Measurements from ENCODE around the gene GOLIM4.
"Not testable (repeated sequence)": the region's sequence is repeated elsewhere in the genome, so short reads cannot be mapped to it uniquely, and the experiment has no call there.

GOLIM4 gene

GRCh38 chr3:168080022-168080421 lies 15.7 kb downstream of the GOLIM4 start:
- DNase-seq (ENCODE audit: low read depth in 3 of 3, low spot score in 1 of 3) = no peak

GRCh38 chr3:168077091-168077490 lies 18.6 kb downstream of the GOLIM4 start:
- DNase-seq (ENCODE audit: low read depth in 3 of 3, low spot score in 1 of 3) = no peak

GRCh38 chr3:168073842-168074605 lies 21.7 kb downstream of the GOLIM4 start:
- DNase-seq (ENCODE audit: low read depth in 3 of 3, low spot score in 1 of 3) = no peak

GRCh38 chr3:168072323-168072650 lies 23.4 kb downstream of the GOLIM4 start:
- DNase-seq (ENCODE audit: low read depth in 3 of 3, low spot score in 1 of 3) = no peak

GRCh38 chr3:168071591-168072322 lies 24.0 kb downstream of the GOLIM4 start:
- no peak for DNase-seq (ENCODE audit: low read depth in 3 of 3, low spot score in 1 of 3)

- no peak for DNase-seq (ENCODE audit: low read depth in 3 of 3, low spot score in 1 of 3)
Observed at GRCh38 chr3:168070919-168071318, 24.8 kb downstream of the GOLIM4 start.

- DNase-seq (ENCODE audit: low read depth in 3 of 3, low spot score in 1 of 3) = no peak
Observed at GRCh38 chr3:168068346-168068745, 27.4 kb downstream of the GOLIM4 start.

- no peak for DNase-seq (ENCODE audit: low read depth in 3 of 3, low spot score in 1 of 3)
Observed at GRCh38 chr3:168066882-168067281, 28.8 kb downstream of the GOLIM4 start.

GRCh38 chr3:168065569-168065968 lies 30.2 kb downstream of the GOLIM4 start:
- no peak for DNase-seq (ENCODE audit: low read depth in 3 of 3, low spot score in 1 of 3)

GRCh38 chr3:168063122-168063521 lies 32.6 kb downstream of the GOLIM4 start:
- DNase-seq (ENCODE audit: low read depth in 3 of 3, low spot score in 1 of 3) = no peak

GRCh38 chr3:168062679-168063078 lies 33.0 kb downstream of the GOLIM4 start:
- DNase-seq (ENCODE audit: low read depth in 3 of 3, low spot score in 1 of 3) = no peak

- DNase-seq (ENCODE audit: low read depth in 3 of 3, low spot score in 1 of 3) = no peak
Observed at GRCh38 chr3:168061332-168061996, 34.3 kb downstream of the GOLIM4 start.

GRCh38 chr3:168060317-168060716 lies 35.4 kb downstream of the GOLIM4 start:
- DNase-seq (ENCODE audit: low read depth in 3 of 3, low spot score in 1 of 3) = no peak

- DNase-seq (ENCODE audit: low read depth in 3 of 3, low spot score in 1 of 3) = no peak
Observed at GRCh38 chr3:168058481-168058880, 37.2 kb downstream of the GOLIM4 start.

GRCh38 chr3:168056398-168057230 lies 39.1 kb downstream of the GOLIM4 start:
- not testable (repeated sequence) for DNase-seq (ENCODE audit: low read depth in 3 of 3, low spot score in 1 of 3)

- no peak for DNase-seq (ENCODE audit: low read depth in 3 of 3, low spot score in 1 of 3)
Observed at GRCh38 chr3:168054447-168054846, 41.3 kb downstream of the GOLIM4 start.

- DNase-seq (ENCODE audit: low read depth in 3 of 3, low spot score in 1 of 3) = no peak
Observed at GRCh38 chr3:168053115-168053514, 42.6 kb downstream of the GOLIM4 start.

GRCh38 chr3:168052515-168052914 lies 43.2 kb downstream of the GOLIM4 start:
- DNase-seq (ENCODE audit: low read depth in 3 of 3, low spot score in 1 of 3) = no peak

GRCh38 chr3:168051531-168052471 lies 43.9 kb downstream of the GOLIM4 start:
- no peak for DNase-seq (ENCODE audit: low read depth in 3 of 3, low spot score in 1 of 3)

GRCh38 chr3:168051070-168051469 lies 44.7 kb downstream of the GOLIM4 start:
- no peak for DNase-seq (ENCODE audit: low read depth in 3 of 3, low spot score in 1 of 3)

All from stimulated activated CD4-positive, alpha-beta T cell treated with anti-CD3 and anti-CD28 coated beads, TNF-alpha, amount 100 ng/mL, for 1 hour (primary cell).